GM08714 (cell line): ENCODE data around the gene CLHC1.
"Not testable (repeated sequence)": the region's sequence is repeated elsewhere in the genome, so short reads cannot be mapped to it uniquely, and the experiment has no call there.

ENCODE experiments used
- H3K4me3 ChIP-seq: fragments of 200-500 bp; sonication (Bioruptor generic); 2 replicates; pipeline ENCODE4 v1.5.1; 2014; ENCODE audit warnings: mild to moderate bottlenecking, low read length, inconsistent platforms
- ZNF274 ChIP-seq: IDR thresholded peaks from 2 replicates; pipeline ENCODE4 v1.6.1; 2012; ENCODE audit warnings: mild to moderate bottlenecking, low read depth, low read length

The CLHC1 gene

DNA sequence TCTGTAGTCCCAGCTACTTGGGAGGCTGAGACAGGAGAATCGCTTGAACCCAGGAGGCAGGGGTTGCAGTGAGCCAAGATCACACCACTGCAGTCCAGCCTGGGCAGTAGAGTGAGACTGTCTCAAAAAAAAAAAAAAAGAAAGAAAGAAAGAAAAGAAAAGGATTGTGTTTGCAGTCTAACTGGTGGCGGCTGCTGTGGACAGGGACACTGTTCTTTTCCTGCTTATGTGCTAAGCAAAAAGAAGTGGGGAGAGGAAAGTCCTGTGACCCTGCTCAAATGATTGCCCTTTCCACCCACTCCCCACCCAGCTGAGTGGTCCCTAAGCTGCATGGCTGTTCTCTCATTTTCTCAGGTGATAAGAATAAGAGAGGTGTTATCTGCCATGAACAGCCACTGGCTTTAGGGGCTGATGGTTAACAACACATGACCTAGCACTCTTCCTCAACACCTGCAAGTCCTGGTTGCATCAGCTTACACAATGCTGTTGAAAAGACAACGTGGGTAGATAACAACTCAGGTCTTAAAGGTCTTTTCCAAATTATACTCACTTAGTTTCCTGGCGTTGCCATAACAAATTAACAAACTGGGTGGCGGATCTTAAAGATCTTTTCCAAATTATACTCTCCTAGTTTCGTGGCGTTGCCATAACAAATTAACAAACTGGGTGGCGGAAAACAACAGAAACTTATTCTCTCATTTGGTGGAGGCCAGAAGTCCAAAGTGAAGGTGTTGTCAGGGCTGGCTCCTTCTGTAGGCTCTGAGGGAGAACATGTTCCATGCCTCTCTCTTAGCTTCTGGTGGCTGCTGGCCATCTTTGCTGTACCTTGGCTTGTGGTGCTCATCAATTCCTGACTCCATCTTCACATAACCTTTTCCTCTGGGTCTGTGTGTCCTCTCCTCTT is 91.5 kb downstream of the CLHC1 start:
- H3K4me3 ChIP-seq = no peak overlapping the region
- no peak for TF ChIP-seq ZNF274

GRCh38 chr2:55139305-55139704 is 92.8 kb downstream of the CLHC1 start:
- TF ChIP-seq ZNF274 = no peak
- H3K4me3 ChIP-seq = no peak overlapping the region

- H3K4me3 ChIP-seq = no peak overlapping the region
- no peak for TF ChIP-seq ZNF274
These were observed 93.2 kb downstream of the CLHC1 start for GRCh38 chr2:55138882-55139229.

DNA sequence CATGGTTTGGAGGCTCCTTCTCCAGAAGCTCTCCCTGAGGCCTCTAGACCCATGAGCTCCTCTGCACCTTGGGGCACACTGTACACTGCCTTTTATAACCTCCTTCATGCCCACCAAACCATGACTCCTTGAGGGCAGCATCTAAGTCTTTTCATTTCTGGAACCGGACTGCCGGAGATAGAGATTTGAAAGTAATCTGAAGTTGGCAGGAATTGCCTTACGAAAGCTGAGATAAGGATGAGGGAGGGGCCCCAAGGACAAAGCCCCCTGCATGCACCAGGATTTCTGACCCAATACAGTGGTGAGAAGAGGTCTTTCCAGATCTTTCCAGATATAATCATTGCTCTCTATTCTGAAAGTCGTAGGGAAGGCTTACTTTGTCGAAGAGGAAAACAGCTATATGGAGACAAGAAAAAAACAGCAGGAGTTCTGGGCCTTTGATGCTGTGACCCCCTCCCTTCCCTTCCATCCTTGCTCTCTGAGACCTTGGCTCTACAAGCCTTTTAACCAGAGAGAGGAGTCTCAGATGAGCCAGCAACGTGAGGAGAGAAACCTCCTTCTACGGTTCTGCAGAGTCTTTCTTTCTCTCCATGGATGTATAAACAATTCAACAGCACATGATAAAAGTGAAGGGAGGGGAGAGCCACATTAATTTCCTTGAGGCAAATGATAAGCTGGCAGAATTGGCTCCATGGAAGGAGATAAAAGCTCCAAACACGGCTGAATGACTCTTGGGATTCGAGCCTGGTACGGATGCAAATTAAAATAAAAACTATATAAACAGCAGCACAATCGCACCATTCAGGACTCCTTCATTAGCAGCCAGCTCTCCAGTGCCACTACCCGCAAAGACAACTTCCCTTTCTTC is 93.8 kb downstream of the CLHC1 start:
- no peak for TF ChIP-seq ZNF274
- H3K4me3 ChIP-seq = no peak overlapping the region

DNA sequence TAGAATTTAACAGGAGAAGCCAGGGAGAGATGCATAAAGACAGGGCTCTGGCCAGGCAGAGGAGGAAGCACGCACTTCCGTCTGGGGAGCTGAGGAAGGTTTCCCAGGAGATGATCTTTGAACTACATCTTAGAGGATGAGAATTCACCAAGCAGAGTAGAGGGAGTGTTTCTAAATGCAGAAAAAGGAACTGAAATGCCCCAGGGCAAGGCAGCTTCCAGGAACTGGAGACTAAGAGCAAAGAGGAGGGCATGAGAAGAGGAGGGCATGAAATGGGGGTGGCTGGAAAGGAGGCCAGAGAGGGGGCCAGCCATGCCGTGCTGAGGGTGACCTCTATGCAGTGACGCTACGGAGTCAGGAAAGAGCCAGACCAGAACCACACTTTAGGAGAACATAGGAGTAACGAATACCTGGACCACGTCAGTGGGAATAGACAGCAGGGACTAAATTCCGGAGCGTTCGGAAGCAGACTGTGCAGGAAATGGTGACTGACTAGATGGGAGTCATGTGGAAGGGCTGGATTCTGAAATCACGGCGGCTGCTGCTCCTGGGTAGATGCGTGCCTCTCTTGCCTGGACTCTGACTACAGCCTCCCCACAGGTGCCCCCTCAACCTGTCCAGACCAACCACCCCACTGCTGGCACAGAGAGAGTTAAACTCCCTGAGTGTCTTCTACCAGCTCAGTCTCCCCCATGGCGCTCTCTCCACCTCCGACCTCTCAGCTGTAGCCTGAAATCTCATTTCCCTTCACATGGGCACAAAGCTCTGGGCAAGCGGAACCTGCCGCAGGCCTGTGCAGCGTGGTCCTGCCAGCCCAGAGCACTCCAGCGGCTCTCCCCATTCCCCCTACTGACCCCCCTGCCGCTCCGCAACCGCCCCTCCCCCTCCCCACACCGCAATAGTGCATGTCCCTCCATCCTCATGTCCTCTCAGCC is 94.8 kb downstream of the CLHC1 start:
- TF ChIP-seq ZNF274 = no peak
- no peak overlapping the region for H3K4me3 ChIP-seq

DNA sequence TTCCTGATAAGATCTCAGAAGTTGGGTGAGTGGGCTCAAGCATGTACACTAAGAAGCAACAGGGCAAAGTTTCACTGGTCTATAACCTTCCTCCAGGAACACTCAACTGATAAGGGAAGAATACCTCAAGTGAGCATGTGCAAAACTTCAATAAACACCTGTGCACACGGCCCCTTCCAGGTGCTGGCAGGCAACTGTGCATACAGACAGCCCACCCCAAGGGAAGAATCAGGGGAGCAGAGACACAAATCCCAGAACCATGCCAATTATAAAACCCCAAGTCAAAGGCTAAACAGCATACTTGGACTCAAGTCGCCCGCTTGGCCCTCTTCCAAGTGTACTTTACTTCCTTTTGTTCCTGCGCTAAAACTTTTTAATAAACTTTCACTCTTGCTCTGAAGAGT is 96.0 kb downstream of the CLHC1 start:
- no peak overlapping the region for H3K4me3 ChIP-seq
- no peak for TF ChIP-seq ZNF274

DNA sequence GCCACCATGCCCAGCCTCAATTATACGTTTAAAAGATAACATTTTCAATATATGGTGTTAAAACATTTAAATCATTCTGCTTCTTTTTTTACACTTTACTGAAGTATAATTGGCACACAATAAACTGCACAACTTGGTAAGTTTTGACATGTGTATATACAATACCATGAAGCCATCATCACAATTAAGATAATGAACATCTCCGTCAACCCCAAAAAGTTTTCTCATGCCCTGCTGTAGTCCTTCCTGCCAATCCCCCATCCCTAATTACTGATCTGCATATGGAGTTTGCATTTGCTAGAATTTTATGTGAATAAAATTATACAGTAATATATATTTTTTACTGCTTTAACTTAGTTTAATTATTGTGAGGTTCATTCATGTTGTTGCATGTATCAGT is 96.6 kb downstream of the CLHC1 start:
- no peak overlapping the region for H3K4me3 ChIP-seq
- TF ChIP-seq ZNF274 = no peak

- no peak for TF ChIP-seq ZNF274
- H3K4me3 ChIP-seq = no peak overlapping the region; the same call in 1 of the 2 replicates
These were observed 97.8 kb downstream of the CLHC1 start for GRCh38 chr2:55134316-55134706.

- H3K4me3 ChIP-seq = peak overlapping the region; percentile 30; the same call in 1 of the 2 replicates
- no peak for TF ChIP-seq ZNF274
These were observed 98.4 kb downstream of the CLHC1 start for GRCh38 chr2:55133467-55134315.

GRCh38 chr2:55130849-55131248 is 101.2 kb downstream of the CLHC1 start:
- no peak for TF ChIP-seq ZNF274

GRCh38 chr2:55126643-55127042 is 105.5 kb downstream of the CLHC1 start:
- H3K4me3 ChIP-seq = not testable (repeated sequence)

More at GRCh38 chr2:55130849-55131248, 101.2 kb downstream of the CLHC1 start:
- no peak overlapping the region for H3K4me3 ChIP-seq
